Smooth muscle cell (in vitro differentiated cells): ENCODE measurements around the gene ANKRD1. TPM values are rescaled to one million over a fixed set of nuclear protein-coding genes. Genes with fewer than 3 reads are reported as not detected.

Experiments
- DNase-seq: peaks from one replicate; lab custom pipeline; 2025; ENCODE audit not compliant: unreplicated experiment; lab: John Stamatoyannopoulos, UW
- H2AFZ ChIP-seq: fragments of 200-600 bp; sonication (generic); 2 replicates; pipeline ENCODE4 v1.6.0; 2016; ENCODE audit warnings: antibody characterized with exemption, low read depth, mild to moderate bottlenecking
- H3F3A ChIP-seq: fragments of 200-600 bp; sonication (generic); 2 replicates; pipeline ENCODE4 v1.6.0; 2017; ENCODE audit warnings: antibody characterized with exemption, low read depth
- H3K27ac ChIP-seq: fragments of 200-600 bp; sonication (generic); 2 replicates; pipeline ENCODE4 v1.5.1; 2016; ENCODE audit warnings: low read depth, mild to moderate bottlenecking
- H3K27me3 ChIP-seq: fragments of 200-600 bp; sonication (generic); 2 replicates; pipeline ENCODE4 v1.6.1; 2016; ENCODE audit warnings: low read depth, mild to moderate bottlenecking
- H3K36me3 ChIP-seq: fragments of 200-600 bp; sonication (generic); 2 replicates; pipeline ENCODE4 v1.5.1; 2016; ENCODE audit warnings: low read depth
- H3K4me1 ChIP-seq: fragments of 200-600 bp; sonication (generic); 2 replicates; pipeline ENCODE4 v1.5.1; 2016; ENCODE audit warnings: low read depth
- H3K4me2 ChIP-seq: fragments of 200-600 bp; sonication (generic); 2 replicates; pipeline ENCODE4 v1.6.0; 2016; ENCODE audit warnings: mild to moderate bottlenecking
- H3K4me3 ChIP-seq: fragments of 200-600 bp; sonication (generic); 2 replicates; pipeline ENCODE4 v1.5.1; 2016; ENCODE audit warnings: mild to moderate bottlenecking
- H3K79me2 ChIP-seq: fragments of 200-600 bp; sonication (generic); 2 replicates; pipeline ENCODE4 v1.6.0; 2016; ENCODE audit warnings: low read depth, mild to moderate bottlenecking
- H3K9ac ChIP-seq: fragments of 200-600 bp; sonication (generic); 2 replicates; pipeline ENCODE4 v1.6.0; 2016; ENCODE audit warnings: low read depth
- H3K9me3 ChIP-seq: fragments of 200-600 bp; sonication (generic); replicated peaks from 2 replicates; pipeline ENCODE4 v1.5.1; 2016; ENCODE audit warnings: low read depth
- H4K20me1 ChIP-seq: fragments of 200-600 bp; sonication (generic); 2 replicates; pipeline ENCODE4 v1.6.0; 2016; ENCODE audit warnings: low read depth
- WGBS: methylation state at CpG from one replicate; pipeline ENCODE4 v1.1.7; 2016; ENCODE audit warnings: low lambda C conversion rate; 5-methylcytosine and 5-hydroxymethylcytosine counted together
- polyA plus RNA-seq: library from polyadenylated mRNA; unstranded; fragments of >200 nt; fragmentation: Nextera tagmentation; extraction: Ambion mirVana; gene quantifications from 2 replicates; pipeline ENCODE4 v1.2.1, GENCODE V29; 2016
- total RNA-seq: library from RNA; depleted of rRNA; stranded (reverse); fragments of >200 nt; gene quantifications from 2 replicates; pipeline ENCODE4 v1.2.3, GENCODE V29; 2014
- TF ChIP-seq, protein P1 (sequence below): fragments of 200-600 bp; sonication (generic); IDR thresholded peaks from 2 replicates; pipeline ENCODE4 v1.5.1; 2017; ENCODE audit warnings: borderline replicate concordance, mild to moderate bottlenecking, antibody characterized with exemption; ENCODE audit not compliant: insufficient read depth, poor library complexity, severe bottlenecking

Gene ANKRD1
- total and polyA plus RNA-seq, 2 experiments from 2014 or later, result 20.0 to 150 TPM

DNA sequence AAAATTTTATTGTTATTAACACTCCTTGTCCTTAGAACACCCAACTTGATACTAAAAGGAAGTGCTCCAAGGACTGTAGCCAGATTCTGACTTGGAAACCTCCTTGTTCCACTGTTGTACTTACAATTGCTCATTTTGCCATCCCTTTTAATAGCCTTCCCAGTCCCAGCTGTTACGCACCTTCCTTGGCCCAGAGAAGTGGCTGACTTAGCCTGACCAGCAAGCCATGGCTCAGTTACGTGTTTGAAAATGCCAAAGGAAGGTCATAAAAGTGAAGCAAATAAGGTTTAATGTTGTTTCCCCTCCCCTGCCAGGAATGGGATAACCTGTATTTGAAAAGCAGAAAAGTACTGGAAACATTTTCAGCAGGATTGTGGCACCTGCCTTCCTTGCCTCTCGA is 3.7 kb upstream of the ANKRD1 start:
- no peak for DNase-seq
- H3K4me1 ChIP-seq, result peaks cover 3% of the 10 kb centered on the region
- no peak overlapping the region for H3K27ac ChIP-seq
- no peak overlapping the region for H3K4me2 ChIP-seq
- WGBS, result 95% methylated on average over 3 of the region's 3 CpGs
- no peaks in the 10 kb centered on the region for H4K20me1 ChIP-seq
- H3K9ac ChIP-seq, result no peak overlapping the region
- TF ChIP-seq, protein P1, sequence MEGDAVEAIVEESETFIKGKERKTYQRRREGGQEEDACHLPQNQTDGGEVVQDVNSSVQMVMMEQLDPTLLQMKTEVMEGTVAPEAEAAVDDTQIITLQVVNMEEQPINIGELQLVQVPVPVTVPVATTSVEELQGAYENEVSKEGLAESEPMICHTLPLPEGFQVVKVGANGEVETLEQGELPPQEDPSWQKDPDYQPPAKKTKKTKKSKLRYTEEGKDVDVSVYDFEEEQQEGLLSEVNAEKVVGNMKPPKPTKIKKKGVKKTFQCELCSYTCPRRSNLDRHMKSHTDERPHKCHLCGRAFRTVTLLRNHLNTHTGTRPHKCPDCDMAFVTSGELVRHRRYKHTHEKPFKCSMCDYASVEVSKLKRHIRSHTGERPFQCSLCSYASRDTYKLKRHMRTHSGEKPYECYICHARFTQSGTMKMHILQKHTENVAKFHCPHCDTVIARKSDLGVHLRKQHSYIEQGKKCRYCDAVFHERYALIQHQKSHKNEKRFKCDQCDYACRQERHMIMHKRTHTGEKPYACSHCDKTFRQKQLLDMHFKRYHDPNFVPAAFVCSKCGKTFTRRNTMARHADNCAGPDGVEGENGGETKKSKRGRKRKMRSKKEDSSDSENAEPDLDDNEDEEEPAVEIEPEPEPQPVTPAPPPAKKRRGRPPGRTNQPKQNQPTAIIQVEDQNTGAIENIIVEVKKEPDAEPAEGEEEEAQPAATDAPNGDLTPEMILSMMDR, result no peak
- no peaks in the 10 kb centered on the region for H3K27me3 ChIP-seq
- H2AFZ ChIP-seq, result no peak overlapping the region
- no peak overlapping the region for H3K4me3 ChIP-seq
- H3F3A ChIP-seq, result peaks cover 2% of the 10 kb centered on the region
- no peaks in the 10 kb centered on the region for H3K9me3 ChIP-seq
- H3K36me3 ChIP-seq, result no peaks in the 10 kb centered on the region
- H3K79me2 ChIP-seq, result no peaks in the 10 kb centered on the region

DNA sequence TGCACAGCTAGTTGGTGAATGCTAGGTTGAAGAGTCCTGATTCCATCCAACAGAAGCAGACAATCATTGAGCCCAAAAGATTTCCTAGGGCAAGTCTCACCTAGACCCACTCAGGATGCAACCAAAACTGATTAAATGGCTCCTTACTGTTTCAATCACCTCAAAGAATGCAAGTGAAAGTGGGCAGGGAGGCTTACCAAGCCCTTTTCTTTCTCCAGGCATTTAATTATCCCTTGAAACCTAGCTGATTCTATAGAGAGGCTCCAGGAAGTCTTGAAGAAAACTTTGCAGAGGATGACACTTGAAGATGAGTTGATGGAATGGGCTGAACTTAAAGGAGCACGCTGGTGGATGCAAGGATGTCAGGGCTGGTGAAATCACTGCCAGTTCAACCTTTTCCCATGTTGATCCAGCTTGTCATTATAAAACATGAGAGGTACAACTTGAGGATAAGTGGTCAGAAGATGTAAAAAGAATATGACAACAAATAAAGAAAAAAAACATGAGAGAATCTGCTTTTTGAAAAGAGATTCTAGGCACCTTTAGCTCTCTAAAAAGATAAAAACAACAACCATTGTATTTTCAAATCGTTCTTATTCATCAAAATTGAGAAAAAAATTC is 2.3 kb upstream of the ANKRD1 start:
- TF ChIP-seq, protein P1, result no peak
- Histone ChIP-seq H3K27ac (no peak overlapping the region), H3K4me3 (no peak overlapping the region), H2AFZ (no peak overlapping the region), H3K4me2 (no peak overlapping the region), H3K36me3 (no peaks in the 10 kb centered on the region), H3K27me3 (no peaks in the 10 kb centered on the region), H3K9me3 (no peaks in the 10 kb centered on the region), H3K9ac (no peak overlapping the region), H3F3A (no peaks in the 10 kb centered on the region), H3K79me2 (no peaks in the 10 kb centered on the region), H4K20me1 (no peaks in the 10 kb centered on the region), H3K4me1 (peaks cover 3% of the 10 kb centered on the region)
- WGBS, result 73% methylated on average over 2 of the region's 2 CpGs
- no peak for DNase-seq

DNA sequence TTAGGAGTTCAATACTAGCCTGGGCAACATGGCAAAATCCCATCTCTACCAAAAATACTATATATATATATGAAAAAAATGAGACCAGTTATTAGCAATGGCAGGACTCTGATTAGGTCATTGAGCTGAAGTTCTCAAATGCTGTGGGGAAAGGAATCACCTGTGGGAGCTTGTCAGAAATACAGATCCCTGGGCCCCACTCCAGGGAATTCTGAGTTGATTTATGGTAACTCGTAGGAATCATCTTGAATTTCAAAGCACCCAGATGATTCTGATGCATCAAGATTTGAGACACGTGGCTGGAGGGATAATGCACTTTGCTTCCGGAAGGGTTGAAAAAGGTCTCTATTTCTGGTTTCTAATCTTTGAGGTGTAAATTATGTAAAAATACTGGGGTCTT is 1.0 kb upstream of the ANKRD1 start:
- Histone ChIP-seq H3K27ac (peak overlapping the region; percentile 80), H3K27me3 (no peaks in the 10 kb centered on the region), H4K20me1 (no peaks in the 10 kb centered on the region), H3K4me2 (no peak overlapping the region), H3F3A (no peaks in the 10 kb centered on the region), H3K79me2 (no peaks in the 10 kb centered on the region), H3K9ac (no peak overlapping the region), H3K9me3 (no peaks in the 10 kb centered on the region), H3K4me1 (peaks cover 3% of the 10 kb centered on the region), H3K36me3 (no peaks in the 10 kb centered on the region), H2AFZ (no peak overlapping the region), H3K4me3 (no peak overlapping the region)
- TF ChIP-seq, protein P1, result no peak
- 58% methylated on average over 3 of the region's 3 CpGs for WGBS
- DNase-seq, result no peak
